Posterior cingulate gyrus (tissue), 11 donors: ENCODE measurements around the gene PIK3AP1.
A peak's percentile ranks its signal among the peaks of the same experiment; 100 is the strongest.

Experiments used
- DNase-seq, 10 donors: peaks; one replicate each; pipeline versions ENCODE4 v3.0.0 to v3.0.0-alpha.2; 2020 to 2021; ENCODE audit warnings: mixed read lengths in 3 of 10
- intact Hi-C: fragments of 100-400 bp; cut with DNase I; formaldehyde crosslinking; loops from one replicate; pipeline ENCODE4 v1.15.1; 2023

PIK3AP1 gene

DNA sequence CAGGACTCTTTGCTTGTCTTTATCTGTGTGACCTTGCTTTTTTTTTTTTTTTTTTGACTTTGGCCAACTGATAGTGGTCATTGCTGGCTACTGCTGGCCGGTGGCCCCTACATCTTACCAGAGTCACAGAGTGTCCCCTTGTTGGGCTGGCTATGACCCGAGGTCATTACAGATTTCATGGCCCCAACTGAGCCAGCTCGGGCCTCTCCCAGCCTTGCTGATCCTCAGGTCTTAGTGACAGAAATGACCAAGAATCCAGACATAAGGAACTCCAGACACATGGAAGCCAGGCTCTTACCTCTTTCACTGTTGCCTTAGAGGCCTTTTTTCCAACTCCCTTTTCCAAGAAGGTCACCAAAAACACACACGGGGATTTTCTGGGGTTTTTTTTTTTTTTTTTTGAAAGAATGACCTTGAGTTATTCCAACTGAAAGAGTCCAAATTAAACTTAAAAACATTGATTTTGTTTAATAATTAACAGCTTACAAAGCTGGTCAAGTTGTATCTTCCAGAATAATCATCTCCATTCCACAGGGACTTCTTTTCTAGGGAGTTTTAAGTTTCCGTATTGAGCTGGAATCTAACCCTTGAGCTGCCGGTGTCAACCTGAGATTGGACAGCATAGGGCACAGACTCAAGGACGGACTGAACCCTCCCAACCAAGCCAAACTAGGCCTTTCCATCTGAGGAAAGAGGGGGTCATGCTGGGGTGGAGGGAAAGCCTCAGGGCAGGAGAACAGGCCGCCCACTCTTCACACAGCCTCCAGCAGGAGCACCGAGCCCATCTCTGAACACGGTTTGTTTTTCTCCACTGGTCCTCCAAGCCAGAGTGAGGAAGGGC is 43.8 kb downstream of the PIK3AP1 start:
- intact Hi-C loops = no loop called here
- DNase-seq = no peak

GRCh38 chr10:96675846-96676245 is 44.5 kb downstream of the PIK3AP1 start:
- intact Hi-C loops = no loop called here
- no peak for DNase-seq

- DNase-seq = peak in 2 of 10 donors; percentile 8 to 11
- intact Hi-C loops = no loop called here
These were observed 46.8 kb downstream of the PIK3AP1 start for GRCh38 chr10:96673318-96674099.

DNA sequence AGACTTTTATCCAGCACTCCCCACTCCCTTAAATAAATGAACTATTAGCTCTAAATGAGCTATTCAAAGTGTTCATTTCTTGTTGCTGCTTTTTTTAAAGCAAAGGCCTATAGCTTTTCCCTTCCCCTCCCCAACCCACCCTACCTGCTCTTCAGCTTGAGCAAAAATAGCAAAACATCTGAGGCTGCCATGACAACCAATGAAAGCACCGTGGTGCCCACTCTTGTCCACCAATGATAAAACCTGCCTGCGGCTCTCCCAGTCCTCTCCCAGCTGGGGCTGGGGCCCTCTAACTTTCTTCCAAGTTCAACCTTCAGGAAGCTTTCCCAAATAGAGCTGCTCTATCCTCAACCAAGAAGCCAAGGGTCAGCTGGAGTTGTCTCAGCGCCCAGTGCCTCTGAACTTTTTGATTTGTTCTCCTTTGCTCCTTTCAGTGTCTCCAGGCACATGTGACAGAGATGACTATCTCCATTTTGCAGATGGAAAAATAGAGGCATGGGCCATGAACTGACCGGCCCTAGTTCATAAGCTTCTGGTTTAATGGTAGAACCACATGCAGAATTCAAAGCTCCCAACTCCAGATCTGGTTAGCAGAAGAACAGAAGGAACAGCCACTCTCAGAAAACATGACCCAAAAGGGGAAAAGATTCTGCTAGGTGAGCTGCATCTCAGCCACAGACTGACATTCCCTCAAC is 47.7 kb downstream of the PIK3AP1 start:
- DNase-seq = no peak
- intact Hi-C loops = no loop called here

- intact Hi-C loops = no loop called here
- DNase-seq = no peak
These were observed 49.0 kb downstream of the PIK3AP1 start for GRCh38 chr10:96671211-96671890.

- no peak for DNase-seq
- intact Hi-C loops = no loop called here
These were observed 49.5 kb downstream of the PIK3AP1 start for GRCh38 chr10:96670786-96671185.

- no peak for DNase-seq
- intact Hi-C loops = no loop called here
These were observed 52.9 kb downstream of the PIK3AP1 start for GRCh38 chr10:96667401-96667800.

- intact Hi-C loops = no loop called here
- DNase-seq = no peak
These were observed 53.6 kb downstream of the PIK3AP1 start for GRCh38 chr10:96666741-96667140.

- no peak for DNase-seq
- intact Hi-C loops = no loop called here
These were observed 55.0 kb downstream of the PIK3AP1 start for GRCh38 chr10:96665306-96665705.

GRCh38 chr10:96664563-96664962 is 55.8 kb downstream of the PIK3AP1 start:
- intact Hi-C loops = no loop called here
- no peak for DNase-seq

- intact Hi-C loops = no loop called here
- no peak for DNase-seq
These were observed 56.5 kb downstream of the PIK3AP1 start for GRCh38 chr10:96663797-96664196.

DNA sequence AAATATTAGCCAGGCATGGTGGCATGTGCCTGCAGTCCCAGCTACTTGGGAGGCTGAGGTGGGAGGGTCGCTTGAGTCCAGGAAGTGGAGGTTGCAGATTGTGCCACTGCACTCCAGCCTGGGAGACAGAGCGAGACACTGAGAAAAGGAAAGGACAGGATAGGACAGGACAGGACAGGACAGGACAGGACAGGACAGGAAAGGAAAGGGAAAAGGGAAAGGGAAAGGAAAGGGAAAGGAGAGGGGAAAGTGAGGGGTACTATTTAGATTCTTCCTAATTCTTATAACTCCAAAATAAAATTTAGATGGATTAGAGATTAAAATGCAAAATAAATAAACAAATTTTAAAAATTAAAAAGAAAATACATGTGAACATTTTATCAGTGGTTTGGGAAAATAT is 58.7 kb downstream of the PIK3AP1 start:
- intact Hi-C loops = no loop called here
- no peak for DNase-seq

DNA sequence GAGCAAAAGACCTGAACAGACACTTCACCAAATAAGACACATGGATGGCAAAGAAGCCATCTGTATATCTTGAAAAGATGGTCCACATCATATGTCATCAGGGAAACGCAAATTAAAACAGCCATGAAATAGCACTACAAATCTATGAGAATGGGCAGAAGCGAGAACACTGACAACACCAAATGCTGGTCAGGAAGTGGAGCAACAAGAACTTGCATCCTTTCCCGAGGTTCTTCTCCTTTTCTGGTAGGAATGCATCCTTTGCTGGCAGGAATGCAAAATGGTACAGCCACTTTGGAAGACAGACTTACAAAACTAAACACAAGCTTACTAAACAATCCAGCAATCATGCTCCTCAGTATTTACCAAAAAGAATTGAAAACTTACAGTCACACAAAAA is 60.0 kb downstream of the PIK3AP1 start:
- intact Hi-C loops = no loop called here
- DNase-seq = no peak

- DNase-seq = no peak
- intact Hi-C loops = no loop called here
These were observed 61.5 kb downstream of the PIK3AP1 start for GRCh38 chr10:96658844-96659243.

GRCh38 chr10:96657385-96657784 is 62.9 kb downstream of the PIK3AP1 start:
- DNase-seq = no peak
- intact Hi-C loops = no loop called here

GRCh38 chr10:96656839-96657238 is 63.5 kb downstream of the PIK3AP1 start:
- intact Hi-C loops = no loop called here
- DNase-seq = no peak

DNA sequence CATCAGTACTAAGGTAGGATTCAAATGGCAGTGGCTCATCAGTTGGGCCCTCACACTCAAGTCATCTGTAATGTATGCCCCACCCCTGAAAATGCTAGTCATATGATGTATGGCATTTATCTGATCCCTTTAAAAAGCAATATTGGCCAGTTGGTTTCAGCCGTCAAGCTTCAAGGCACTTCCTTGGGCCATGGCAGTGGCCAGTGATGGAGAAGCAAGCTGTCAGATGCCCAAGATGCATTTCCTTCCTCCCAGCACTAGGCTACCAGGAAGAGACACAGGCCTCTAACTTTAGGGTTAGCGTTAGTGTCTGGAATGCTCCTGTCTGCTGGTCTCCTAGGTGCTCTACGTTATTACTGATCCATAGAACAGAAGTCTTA is 64.1 kb downstream of the PIK3AP1 start:
- DNase-seq = no peak
- intact Hi-C loops = no loop called here

GRCh38 chr10:96655461-96656197 is 64.7 kb downstream of the PIK3AP1 start:
- DNase-seq = no peak
- intact Hi-C loops = no loop called here

DNA sequence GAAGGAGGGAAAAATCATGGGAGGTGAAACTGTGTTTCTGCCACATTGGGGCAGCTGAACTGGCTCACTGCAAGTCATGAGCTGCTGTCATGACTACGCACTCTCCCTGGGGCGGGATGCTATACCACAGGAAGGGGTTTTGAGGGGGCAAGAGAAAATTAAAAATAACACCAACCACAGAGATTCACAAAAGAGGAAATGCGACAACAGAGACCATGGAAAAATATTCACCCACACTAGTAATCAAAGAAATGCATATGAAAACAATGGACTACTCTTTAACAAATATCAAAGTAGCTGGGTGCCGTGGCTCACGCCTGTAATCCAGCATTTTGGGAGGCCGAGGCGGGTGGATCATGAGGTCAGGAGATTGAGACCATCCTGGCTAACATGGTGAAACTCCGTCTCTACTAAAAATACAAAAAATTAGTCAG is 68.3 kb downstream of the PIK3AP1 start:
- intact Hi-C loops = no loop called here
- no peak for DNase-seq

GRCh38 chr10:96650958-96651357 is 69.4 kb downstream of the PIK3AP1 start:
- DNase-seq = no peak
- intact Hi-C loops = no loop called here
